HK-2 (cell line): ENCODE measurements around the gene CBL.

Experiments used
- DNase-seq: peaks from one replicate; pipeline ENCODE4 v3.0.0-alpha.2; 2018; ENCODE audit not compliant: unreplicated experiment

Gene CBL

DNA sequence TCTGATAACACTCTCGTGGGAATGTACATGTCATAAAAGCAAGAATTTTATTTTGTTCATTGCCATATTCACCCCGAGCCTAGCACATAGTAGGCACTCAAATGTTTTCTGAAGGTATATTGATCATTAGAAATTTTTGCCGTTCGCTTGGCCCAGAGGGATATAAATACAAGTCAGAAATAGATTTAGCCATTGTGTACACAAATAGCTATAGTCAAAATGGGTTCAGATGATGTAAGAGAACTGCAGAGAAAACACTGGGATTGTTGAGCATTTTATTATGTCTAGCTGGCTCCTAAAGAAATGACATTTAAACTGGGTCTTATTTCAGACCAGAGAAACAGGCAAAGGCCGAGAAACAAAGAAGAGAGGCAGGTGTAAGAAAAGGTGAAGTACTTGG is 61.5 kb downstream of the CBL start:
- DNase-seq, result no peak

DNA sequence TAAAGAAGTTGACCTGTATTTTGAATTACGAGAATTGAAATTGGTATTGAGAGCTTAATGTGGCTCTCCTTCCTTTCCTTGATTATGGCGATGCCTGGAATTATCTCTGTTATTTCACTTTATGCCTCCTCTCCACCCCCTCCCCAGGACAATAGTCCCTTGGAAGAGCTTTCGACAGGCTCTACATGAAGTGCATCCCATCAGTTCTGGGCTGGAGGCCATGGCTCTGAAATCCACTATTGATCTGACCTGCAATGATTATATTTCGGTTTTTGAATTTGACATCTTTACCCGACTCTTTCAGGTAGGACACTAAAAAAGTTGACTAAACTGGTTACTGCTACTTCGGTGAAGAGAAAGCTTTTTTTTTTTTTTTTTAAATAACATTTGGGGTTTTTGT is 67.6 kb downstream of the CBL start:
- no peak for DNase-seq

DNA sequence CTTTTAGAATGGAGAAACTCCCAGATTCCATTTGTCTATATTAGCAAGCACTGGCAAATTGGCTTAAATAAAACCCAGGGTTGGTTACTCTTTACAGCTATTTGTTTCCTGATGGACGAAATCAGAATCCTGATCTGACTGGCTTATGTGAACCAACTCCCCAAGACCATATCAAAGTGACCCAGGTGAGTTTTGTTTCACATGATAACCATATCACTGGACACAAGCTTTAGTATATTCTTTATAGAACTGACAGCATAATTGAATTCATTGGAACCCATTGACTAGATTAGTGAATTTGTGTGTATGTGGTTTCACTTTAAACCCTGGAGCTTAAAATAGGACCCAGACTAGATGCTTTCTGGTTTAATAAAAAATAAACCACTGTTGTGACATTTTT is 71.5 kb downstream of the CBL start:
- no peak for DNase-seq

DNA sequence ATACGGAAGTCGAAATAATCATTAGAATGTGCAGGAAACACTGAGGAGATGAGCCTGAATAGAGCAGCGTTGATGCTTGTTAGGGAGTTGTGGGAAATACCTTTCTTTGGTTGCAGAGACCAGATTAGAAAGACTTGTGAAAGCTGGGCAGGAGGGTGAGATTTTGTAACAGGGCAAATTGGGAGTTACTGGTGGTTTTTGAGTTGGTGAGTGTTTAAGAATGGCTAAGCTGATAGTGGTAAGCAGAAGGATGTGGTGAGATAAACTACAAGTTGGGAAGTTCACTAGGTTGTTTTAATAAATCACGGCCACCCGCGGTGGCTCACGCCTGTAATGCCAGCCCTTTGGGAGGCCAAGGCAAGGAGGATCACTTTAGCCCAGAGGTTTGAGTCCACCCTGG is 76.4 kb downstream of the CBL start:
- no peak for DNase-seq

DNA sequence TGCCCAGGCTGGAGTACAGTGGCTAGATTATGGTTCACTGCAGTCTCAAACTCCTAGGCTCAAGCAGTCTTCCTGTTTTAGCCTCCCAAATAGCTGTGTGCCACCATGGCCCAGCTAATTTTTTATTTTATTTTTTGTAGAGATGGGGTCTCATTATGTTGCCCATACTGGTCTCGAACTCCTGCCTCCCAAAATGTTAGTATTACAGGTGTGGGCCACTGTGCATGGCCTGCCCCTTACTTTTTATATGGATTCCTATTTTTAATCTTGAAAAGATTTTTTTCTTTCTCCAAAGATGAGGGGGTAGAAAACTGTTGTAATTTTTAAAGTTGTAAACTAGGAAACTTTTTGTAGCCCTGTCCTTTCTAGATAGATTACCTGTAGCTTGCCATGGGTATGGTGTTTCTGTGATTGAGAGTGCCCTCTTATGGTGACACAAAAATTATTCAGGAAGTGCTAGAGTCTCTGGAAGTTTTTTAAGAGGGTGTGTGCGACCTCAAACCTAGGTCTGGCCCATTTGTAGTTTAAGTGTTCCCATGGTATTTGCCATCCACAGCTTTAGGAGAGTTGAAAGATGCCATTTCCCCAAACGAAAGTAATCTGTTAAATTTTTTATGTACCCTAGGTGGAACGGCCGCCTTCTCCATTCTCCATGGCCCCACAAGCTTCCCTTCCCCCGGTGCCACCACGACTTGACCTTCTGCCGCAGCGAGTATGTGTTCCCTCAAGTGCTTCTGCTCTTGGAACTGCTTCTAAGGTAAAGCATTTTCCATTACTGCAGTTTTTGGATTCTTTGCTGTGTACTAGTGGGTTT is 78.4 kb downstream of the CBL start:
- no peak for DNase-seq

DNA sequence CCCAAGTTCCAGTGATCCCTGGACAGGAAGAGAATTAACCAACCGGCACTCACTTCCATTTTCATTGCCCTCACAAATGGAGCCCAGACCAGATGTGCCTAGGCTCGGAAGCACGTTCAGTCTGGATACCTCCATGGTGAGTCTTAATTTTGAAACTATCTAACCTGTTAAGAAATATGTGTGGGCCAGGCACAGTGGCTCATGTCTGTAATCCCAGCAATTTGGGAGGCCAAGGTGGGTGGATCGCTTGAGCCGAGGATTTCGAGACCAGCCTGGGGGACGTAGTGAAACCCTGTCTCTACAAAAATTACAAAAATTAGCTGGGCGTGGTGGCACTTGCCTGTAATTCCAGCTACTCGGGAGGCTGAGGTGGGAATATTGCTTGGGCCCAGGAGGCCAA is 79.3 kb downstream of the CBL start:
- DNase-seq, result no peak

DNA sequence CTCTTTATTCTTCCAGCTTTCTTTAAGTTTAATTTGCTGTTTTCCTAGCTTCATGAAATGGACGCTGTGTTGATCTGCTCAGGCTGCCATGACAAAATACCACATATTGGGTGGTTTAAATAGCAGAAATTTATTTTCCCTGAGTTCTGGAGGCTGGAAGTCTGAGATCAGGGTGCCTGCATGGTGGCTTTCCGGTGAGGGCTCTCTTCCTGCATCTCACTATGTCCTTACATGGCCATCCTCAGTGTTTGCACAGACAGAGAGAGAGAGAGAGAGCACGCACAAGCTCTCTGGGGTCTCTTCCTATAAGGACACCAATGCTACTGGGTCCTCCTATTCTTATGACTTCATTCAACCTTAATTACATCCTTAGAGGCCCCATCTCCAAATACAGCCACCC is 82.1 kb downstream of the CBL start:
- no peak for DNase-seq

DNA sequence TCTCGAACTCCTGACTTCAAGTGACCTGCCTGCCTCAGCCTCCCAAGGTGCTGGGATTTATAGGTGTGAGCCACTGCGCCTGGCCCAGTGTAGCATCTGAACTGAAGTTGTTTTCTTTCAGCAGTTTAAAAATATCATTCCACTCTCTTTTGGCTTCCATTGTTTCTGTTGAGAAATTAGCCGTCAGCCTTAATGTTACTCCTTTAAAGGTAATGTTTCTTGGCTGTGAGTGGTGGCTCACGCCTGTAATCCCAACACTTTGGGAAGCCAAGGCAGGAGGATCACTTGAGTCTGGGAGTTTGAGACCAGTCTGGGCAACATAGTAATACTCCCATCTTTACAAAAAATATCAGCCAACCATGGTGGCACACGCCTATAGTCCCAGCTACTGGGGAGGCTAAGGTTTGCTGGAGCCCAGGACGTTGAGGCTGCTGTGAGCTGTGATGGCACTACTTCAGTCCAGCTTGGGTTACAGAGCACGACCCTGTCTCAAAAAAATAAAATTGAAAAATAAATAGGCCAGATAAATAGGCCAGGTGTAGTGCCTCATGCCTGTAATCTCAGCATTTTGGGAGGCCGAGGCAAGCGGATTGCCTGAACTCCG is 84.9 kb downstream of the CBL start:
- no peak for DNase-seq

DNA sequence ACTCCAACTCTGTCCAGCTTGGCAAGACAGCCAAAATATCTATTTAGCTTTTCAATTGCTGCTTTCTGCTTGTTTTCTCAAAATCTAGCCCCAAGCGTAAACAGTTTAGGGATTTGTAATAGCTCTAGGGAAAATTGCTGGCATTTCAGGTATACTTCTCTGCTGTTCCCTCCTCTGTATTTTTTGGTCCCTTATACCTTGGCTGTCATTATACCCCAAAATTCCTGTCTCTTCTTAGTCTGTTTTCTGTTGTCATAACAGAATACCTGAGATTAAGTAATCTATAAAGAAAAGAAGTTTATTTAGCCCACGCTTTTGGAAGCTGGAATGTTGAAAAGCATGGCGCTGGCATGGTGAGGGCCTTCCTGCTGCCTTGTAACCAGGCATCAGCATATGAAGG is 87.3 kb downstream of the CBL start:
- no peak for DNase-seq

DNA sequence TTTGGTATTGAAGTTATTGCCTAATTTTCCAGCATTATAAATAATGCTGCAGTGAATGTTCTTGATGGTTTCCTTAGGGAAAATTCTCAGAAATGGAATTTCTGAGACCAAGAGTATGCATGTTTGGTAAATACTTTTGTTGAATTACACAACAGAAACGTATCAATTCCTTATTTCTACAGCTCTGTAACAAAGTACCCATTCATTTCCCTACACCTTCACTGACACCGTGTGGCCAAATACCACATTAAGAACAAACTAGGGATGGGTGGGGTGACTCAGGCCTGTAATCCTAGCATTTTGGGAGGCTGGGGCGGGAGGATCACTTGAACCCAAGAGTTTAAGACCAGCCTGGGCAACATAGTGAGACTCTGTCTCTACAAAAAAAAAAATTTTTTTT is 89.0 kb downstream of the CBL start:
- DNase-seq, result no peak

DNA sequence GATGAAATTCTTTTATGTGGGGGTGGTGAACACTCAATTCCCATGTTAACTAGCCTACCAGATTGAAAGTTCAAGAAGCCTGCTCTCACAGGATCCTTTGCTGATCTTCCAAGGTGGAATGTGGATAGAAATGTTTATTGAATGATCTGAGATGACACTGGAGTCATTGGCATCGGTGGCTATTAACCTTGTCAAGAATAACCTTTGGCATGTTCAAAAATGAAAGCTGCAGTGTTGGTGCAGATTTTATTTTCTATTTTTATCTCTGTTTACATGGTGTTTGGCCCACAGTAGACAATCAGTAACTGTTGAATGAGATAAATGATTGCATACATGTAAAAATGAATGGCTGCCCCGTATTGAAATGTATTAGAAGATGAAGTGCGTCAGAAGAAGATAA is 91.8 kb downstream of the CBL start:
- DNase-seq, result no peak

DNA sequence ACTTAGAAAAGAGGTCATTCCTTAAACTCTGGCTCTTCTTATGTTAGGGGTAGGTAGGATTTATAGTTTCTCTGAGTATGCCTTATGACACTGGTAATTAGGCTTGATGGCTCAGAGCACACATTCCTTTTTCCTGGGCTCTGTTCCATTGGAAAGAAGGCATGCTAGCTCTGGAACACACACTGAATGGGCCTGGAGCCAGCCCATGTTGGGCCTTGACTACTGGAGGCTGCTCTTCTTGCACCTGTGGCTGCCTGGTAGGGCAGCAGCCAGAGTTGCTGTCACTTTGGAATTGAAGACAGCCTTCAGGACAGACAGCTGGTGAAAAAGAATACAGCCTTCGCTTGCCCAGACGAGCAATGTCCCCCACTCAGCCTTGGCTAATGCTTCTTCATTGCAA is 92.6 kb downstream of the CBL start:
- no peak for DNase-seq

DNA sequence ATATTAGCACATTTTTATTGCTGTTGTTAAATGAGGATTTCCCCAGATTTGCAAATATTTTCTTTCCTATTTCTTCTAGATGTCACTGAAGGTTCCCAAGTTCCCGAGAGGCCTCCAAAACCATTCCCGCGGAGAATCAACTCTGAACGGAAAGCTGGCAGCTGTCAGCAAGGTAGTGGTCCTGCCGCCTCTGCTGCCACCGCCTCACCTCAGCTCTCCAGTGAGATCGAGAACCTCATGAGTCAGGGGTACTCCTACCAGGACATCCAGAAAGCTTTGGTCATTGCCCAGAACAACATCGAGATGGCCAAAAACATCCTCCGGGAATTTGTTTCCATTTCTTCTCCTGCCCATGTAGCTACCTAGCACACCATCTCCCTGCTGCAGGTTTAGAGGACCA is 93.3 kb downstream of the CBL start:
- DNase-seq, result no peak

DNA sequence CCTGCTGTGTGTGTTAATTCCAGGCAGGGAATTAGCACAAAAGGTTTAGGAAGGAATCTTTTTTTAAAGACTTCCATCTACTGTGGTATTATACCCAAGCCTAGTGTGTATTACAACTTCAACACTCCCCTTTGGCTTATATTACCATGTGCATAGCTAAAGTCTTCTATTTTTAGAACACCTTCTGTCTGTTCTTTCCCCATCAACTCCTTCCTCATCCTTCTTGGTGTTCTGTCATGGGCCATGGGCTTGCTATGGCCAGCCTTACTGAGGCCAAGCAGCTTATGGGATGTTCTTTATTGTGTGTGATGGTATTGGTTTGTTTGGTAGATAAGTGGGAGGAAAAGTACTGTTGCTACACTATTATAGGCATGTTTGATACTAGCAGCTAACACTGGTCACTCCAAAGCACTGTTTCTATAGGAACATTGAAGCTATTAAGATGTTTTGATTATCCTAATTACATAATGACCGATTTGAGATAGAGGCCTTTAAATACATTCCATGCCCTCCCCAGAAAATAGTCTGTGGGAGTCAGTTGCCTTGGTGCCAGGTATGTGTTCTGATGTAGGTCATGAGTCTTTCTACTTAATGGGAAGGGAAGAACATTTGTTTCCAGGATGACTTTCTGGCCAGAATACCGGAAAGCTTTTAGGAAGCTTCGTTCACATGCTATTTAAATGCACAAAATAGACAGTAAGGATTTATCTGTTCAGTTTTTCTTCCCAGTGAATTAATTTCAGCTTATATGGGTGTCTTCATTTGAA is 94.2 kb downstream of the CBL start:
- DNase-seq, result no peak

DNA sequence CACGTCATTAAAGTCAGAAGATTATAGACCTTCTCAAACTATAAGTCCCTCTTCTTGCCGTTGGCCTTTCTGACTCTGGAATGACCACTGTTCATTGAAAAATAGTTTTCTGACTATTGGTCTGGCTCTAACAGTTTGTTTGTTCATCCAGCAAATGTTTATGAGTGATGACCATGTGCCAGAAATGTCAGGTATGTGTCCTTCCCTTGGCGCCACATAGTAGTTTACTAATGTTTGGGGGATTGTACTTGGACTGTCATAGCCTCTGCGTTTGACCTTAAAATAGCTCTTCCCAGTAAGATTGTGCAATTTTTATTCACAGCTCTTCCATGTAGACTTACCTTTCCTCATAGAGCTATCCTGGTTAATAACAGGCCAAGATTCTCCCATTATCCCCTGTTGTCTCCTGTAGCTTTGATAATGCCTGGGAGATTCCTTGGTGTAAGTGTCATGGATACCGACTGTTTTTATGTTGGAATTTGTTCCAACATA is 97.1 kb downstream of the CBL start:
- no peak for DNase-seq

DNA sequence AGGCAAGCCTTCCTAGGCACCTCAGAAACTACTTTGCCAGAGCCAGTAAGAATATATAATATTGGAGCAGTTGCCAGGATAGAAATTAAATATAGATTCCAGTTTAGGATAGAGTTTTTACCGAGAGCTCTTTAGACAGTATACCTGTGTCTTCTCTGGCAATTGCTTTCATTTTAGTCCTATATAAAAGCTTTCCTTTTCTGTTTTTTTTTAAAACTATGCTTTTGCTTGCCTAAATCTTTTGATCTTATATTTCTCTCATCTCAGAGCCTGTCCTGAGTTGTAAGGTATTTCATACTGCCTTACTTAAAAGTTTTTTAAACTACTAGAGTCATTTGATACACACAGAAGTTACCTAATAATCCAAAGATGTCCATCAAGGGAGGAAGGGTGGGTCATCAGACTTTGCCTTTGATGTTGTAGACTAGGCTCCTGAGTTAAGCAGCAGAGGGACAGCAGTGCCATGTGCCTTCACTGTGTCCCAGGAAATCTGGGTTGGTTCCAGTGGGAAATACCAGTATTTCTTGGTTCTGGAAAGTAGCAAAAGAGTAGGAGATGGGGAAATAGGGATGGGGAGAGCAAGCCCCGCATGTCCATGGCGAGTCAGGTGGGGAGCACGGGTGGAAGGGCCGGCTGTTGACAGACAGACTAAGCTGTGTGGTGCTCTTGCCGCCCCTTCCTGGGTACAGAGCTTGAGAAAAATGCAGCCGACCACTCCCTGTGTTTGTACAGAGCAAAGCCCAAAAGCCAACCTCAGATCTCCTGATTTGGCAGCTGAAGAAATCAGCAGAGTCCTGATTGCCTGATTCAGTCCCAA is 99.6 kb downstream of the CBL start:
- DNase-seq, result no peak

DNA sequence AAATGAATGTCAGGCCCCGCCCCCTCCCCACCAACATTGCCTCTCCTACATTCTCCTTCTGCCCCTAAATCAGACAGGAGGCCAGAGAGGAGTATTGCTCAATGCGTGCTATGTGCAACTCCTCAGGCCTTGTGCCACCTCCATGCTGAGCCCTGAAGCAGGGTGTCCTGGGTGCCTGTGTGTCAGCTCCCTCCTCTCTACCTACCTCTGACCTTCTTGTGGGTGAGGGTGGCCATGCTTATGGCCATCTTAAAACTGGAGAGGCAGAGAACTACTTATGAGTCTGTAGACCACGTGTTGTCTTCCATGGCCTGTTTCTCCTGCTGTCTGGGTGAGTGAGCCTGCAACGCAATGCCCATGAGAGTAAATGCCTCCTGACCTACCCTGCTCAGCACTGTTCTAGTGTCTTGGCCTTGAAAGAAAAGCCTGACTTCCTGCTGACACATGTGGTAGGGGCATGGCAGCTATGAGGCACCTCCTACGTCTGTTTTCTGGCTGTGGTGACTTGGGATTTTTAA is 100.3 kb downstream of the CBL start:
- no peak for DNase-seq

DNA sequence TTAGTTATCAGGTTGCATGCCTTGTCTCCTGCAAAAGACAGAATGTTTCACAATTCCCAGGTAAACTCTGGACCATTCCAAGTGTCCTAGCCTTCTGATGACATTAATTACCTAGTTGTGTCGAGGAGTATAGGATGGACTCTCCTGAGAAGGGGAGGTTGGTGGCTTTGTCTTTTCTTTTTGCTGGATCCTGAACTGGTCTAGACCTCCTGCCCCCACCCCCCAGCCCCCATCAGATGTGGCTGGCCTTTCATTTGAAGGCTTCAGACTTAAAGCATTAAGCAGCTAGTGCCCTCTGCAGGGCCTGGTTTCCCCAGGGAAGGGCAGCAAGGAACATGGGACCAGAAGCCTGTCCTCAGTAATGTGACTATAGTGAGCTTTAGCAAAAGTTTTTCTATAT is 101.1 kb downstream of the CBL start:
- no peak for DNase-seq

DNA sequence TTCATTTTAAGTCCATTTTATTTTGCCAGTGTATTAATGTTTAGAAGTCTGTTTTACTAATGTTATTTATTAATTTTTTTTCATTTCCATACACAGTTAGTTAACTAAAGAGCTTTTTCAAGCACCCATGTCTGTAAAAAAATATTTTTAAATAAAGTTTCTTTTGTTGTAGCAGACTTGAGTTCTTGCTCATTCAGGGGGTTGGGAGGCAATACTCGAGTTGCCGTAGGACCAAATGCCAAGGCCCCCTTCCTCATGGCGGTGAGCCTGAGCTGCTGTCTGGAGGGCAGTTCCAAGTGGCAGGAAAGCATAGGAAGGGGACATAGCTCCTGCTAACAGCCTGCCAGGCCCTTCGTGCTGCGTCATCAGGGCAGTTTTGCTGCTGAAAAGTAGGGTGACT is 101.8 kb downstream of the CBL start:
- DNase-seq, result no peak

DNA sequence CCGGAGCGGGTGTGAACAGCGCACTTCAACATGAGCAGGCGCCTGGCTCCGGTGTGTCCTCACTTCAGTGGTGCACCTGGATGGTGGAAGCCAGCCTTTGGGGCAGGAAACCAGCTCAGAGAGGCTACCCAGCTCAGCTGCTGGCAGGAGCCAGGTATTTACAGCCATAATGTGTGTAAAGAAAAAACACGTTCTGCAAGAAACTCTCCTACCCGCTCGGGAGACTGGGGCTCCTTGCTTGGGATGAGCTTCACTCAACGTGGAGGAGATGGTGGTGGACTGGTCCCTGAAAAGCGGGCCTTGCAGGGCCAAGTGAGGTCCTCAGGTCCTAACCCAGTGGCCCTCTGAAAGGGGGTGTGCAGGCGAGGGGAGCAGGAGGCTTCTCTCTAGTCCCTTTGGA is 103.3 kb downstream of the CBL start:
- DNase-seq, result no peak

DNA sequence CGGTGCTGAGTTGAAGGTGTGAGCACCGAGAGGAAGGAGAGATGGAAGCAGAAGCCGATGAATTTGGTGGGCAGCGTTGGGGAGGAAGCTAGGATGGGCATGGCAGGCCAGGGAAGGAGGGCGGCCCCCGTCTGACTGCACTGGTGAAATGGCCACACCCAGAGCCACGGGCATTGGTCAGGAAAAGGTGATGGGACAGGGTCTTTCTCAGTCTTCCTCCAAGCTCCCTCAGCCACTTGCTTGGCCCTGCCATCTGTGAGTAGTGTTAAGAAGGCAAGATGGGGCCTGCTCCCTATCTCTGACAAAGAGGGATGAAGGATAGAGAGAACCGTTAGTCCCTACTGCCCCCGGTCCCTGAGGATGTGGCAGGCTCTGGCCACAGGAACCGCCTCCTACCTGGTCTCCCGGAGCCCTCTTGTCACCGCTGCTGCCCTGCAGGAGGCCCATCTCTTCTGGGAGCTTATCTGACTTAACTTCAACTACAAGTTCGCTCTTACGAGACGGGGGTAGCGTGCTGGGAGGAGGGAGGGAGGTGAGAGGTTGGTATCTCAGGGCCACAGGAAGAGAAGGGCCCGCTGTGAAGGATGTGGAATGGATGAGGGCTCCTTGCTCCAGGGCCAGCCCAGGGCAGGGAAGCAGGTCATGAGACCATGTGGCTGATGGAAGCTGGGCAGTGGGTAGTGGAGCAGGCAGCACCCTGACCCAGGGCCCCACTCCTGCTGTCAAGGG is 104.0 kb downstream of the CBL start:
- no peak for DNase-seq
